SH-SY5Y (cell line): ENCODE results near the gene SPSB1.

Source experiments
- GATA2 ChIP-seq: IDR thresholded peaks from 2 replicates; pipeline ENCODE4 v1.6.1; 2011; ENCODE audit warnings: mild to moderate bottlenecking, low read depth, low read length
- GATA3 ChIP-seq: IDR thresholded peaks from 2 replicates; pipeline ENCODE4 v1.6.1; 2011; ENCODE audit warnings: low read depth, mild to moderate bottlenecking, low read length, moderate library complexity

DNA sequence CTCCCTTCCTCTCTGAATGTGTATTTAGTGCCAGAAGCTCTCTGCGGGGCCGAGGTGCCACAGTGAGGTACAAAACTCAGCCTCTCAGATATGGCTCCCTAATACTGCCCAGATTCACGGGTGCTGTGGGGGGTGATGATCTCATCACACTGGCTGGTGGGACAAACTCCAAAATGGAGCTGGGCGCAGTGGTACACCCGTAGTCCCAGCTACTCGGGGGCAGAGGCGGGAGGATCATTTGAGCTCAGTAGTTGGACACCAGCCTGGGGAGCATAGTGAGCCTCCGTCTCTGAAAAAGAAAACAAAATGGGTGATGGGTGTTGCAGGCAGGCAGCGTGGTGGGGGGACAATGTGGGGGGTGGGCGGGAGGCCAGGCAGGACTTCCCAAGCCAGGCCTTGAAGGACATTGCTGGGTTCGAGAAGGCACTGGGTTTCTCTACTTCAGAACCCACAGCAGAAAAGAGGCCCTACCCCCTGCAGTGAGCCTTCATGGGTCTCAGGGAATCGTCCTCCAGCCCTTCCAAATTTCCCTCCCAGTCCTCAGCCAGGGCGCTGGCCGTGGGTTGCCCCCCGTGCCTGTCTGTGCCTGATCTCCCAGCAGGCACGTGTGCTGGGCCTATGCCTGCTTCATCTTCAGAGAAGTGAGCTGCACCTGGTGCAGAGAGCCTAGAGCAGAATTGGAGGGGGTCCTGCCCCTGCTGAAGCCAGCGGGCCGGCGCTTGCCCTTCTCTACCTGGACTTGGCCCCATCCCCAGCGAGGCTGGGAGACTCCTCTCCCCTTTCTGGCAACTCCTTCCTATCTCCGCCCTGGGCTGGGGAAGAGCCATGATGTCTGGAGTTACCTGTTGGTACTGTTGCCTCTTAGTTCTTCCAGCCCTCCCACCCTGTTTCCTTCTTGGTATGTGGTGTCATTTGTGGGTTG, 44.1 kb upstream of the SPSB1 start:
- TF ChIP-seq GATA2, result no peak
- no peak for TF ChIP-seq GATA3
